ENCODE results near the gene P2RY12.

P2RY12 gene

GRCh38 chr3:151425627-151426340, 41.2 kb upstream of the P2RY12 start:
- no peak for TF ChIP-seq CTCF (conservative IDR thresholded peaks at IDR 0.05; ENCODE audit: low read depth)
- no peak for DNase-seq (ENCODE audit: low spot score)
- ChIA-PET POLR2A (ENCODE audit: low non-redundant PET) (no interaction called here), CTCF (interaction anchor here (0.7 kb wide), 3 partner anchors 258 to 410 kb away, joined by 3 to 8 read pairs (median 3); no protein-coding TSS in a partner anchor)
- H3K27ac ChIP-seq = no peak overlapping the region

- no peak for TF ChIP-seq CTCF (conservative IDR thresholded peaks at IDR 0.05; ENCODE audit: low read depth)
- H3K27ac ChIP-seq = no peak overlapping the region
- POLR2A ChIA-PET (ENCODE audit: low non-redundant PET) = no interaction called here
- CTCF ChIA-PET = no interaction called here
- no peak for DNase-seq (ENCODE audit: low spot score)
Observed at GRCh38 chr3:151423091-151423490, 38.5 kb upstream of the P2RY12 start.

- ChIA-PET CTCF (interaction anchor here (0.6 kb wide), 1 partner anchor 191 kb away, joined by 3 read pairs; no protein-coding TSS in a partner anchor), POLR2A (ENCODE audit: low non-redundant PET) (no interaction called here)
- no peak for TF ChIP-seq CTCF (conservative IDR thresholded peaks at IDR 0.05; ENCODE audit: low read depth)
- no peak for DNase-seq (ENCODE audit: low spot score)
- H3K27ac ChIP-seq = no peak overlapping the region
Observed at GRCh38 chr3:151421938-151422337, 37.4 kb upstream of the P2RY12 start.

GRCh38 chr3:151419806-151420205, 35.3 kb upstream of the P2RY12 start:
- POLR2A ChIA-PET (ENCODE audit: low non-redundant PET) = no interaction called here
- no peak for TF ChIP-seq CTCF (conservative IDR thresholded peaks at IDR 0.05; ENCODE audit: low read depth)
- H3K27ac ChIP-seq = no peak overlapping the region
- CTCF ChIA-PET = no interaction called here
- no peak for DNase-seq (ENCODE audit: low spot score)

GRCh38 chr3:151415289-151415688, 30.7 kb upstream of the P2RY12 start:
- CTCF ChIA-PET = no interaction called here

GRCh38 chr3:151412989-151413388, 28.4 kb upstream of the P2RY12 start:
- POLR2A ChIA-PET (ENCODE audit: low non-redundant PET) = no interaction called here
- no peak for TF ChIP-seq CTCF (conservative IDR thresholded peaks at IDR 0.05; ENCODE audit: low read depth)
- no peak overlapping the region for H3K27ac ChIP-seq
- CTCF ChIA-PET = interaction anchor here (0.7 kb wide), 1 partner anchor 41 kb away, joined by 3 read pairs; no protein-coding TSS in a partner anchor
- no peak for DNase-seq (ENCODE audit: low spot score)

More at GRCh38 chr3:151415289-151415688, 30.7 kb upstream of the P2RY12 start:
- no peak overlapping the region for H3K27ac ChIP-seq
- POLR2A ChIA-PET (ENCODE audit: low non-redundant PET) = no interaction called here
- DNase-seq (ENCODE audit: low spot score) = no peak
- TF ChIP-seq CTCF (conservative IDR thresholded peaks at IDR 0.05; ENCODE audit: low read depth) = no peak

Data from RWPE1 (cell line).